B cell (primary cell): ENCODE data around the gene IGF1R. TPM values are rescaled to one million over a fixed set of nuclear protein-coding genes. Genes with fewer than 3 reads are reported as not detected.

Experiments
- ATAC-seq: fragments of 200-7000 bp; cut with Tn5 transposase; one replicate; pipeline ENCODE4 v1.10.0; 2021; ENCODE audit warnings: low read depth, mild to moderate bottlenecking, moderate number of reproducible peaks, moderate library complexity
- CTCF ChIA-PET: fragments of 350-600 bp; sonication (Branson Sonifier 250); formaldehyde crosslinking; loops from one replicate; lab custom pipeline; 2021; ENCODE audit warnings: antibody characterized with exemption, inconsistent platforms; lab: Charles Lee
- POLR2A ChIA-PET: fragments of 350-600 bp; sonication (Branson Sonifier 250); formaldehyde crosslinking; loops from one replicate; lab custom pipeline; 2021; ENCODE audit warnings: antibody characterized with exemption; lab: Charles Lee
- DNase-seq: peaks from one replicate; pipeline ENCODE4 v3.0.0; 2013
- H2AFZ ChIP-seq: 2 replicates; pipeline ENCODE4 v1.6.1; 2012; ENCODE audit warnings: mild to moderate bottlenecking, low read depth, low read length; ENCODE audit not compliant: insufficient read depth, poor library complexity, severe bottlenecking
- H3K27ac ChIP-seq, 2 donors: 1 replicate in 1 of 2; 2 replicates in 1 of 2; pipeline ENCODE4 v1.5.1; 2012 to 2013; ENCODE audit warnings: low read length in 2 of 2, mild to moderate bottlenecking in 2 of 2, moderate library complexity in 1 of 2
- H3K27me3 ChIP-seq, 4 experiments: fragments of 200-600 bp in 1 of 4; sonication (generic) in 1 of 4; replicated peaks in 1 of 4; 1 replicate in 2 of 4; 2 replicates in 2 of 4; pipeline versions ENCODE4 v1.6.1 to v1.7.0; 2013 to 2016; ENCODE audit warnings: low read length in 3 of 4, mild to moderate bottlenecking in 2 of 4, mixed read lengths in 1 of 4, moderate library complexity in 1 of 4; ENCODE audit not compliant: insufficient read depth in 4 of 4, control insufficient read depth in 3 of 4; ENCODE audit errors: control extremely low read depth in 1 of 4
- H3K36me3 ChIP-seq, 2 experiments: replicated peaks in 1 of 2; 1 replicate in 1 of 2; 2 replicates in 1 of 2; pipeline versions ENCODE4 v1.6.1 to v1.7.1; 2013; ENCODE audit warnings: low read length in 1 of 2; ENCODE audit not compliant: insufficient read depth in 2 of 2, control insufficient read depth in 1 of 2; ENCODE audit errors: control extremely low read depth in 1 of 2, extremely low read depth in 1 of 2
- H3K4me1 ChIP-seq, 2 donors: fragments of 200-600 bp in 1 of 2; sonication (generic) in 1 of 2; 1 replicate in 1 of 2; 2 replicates in 1 of 2; pipeline versions ENCODE4 v1.5.1 to v1.6.1; 2013 to 2017; ENCODE audit warnings: low read length in 2 of 2; ENCODE audit not compliant: control insufficient read depth in 2 of 2, insufficient read depth in 2 of 2
- H3K4me2 ChIP-seq: replicated peaks from 2 replicates; pipeline ENCODE3; 2012; ENCODE audit warnings: mild to moderate bottlenecking, low read depth, low read length; ENCODE audit not compliant: poor library complexity, severe bottlenecking
- H3K4me3 ChIP-seq, 5 experiments: fragments of 200-600 bp in 1 of 5; sonication (generic) in 1 of 5; 1 replicate in 3 of 5; 2 replicates in 2 of 5; pipeline versions ENCODE4 v1.5.1 to v1.7.0; 2011 to 2016; ENCODE audit warnings: low read length in 4 of 5, mild to moderate bottlenecking in 4 of 5, low read depth in 2 of 5, control low read depth in 1 of 5, moderate library complexity in 1 of 5; ENCODE audit not compliant: insufficient read depth in 1 of 5; ENCODE audit errors: control extremely low read depth in 1 of 5, extremely low read depth in 1 of 5
- H3K79me2 ChIP-seq: fragments of 200-600 bp; sonication (generic); one replicate; pipeline ENCODE4 v1.6.0; 2016; ENCODE audit warnings: low read length; ENCODE audit not compliant: control insufficient read depth, insufficient read depth
- H3K9ac ChIP-seq: fragments of 200-600 bp; sonication (generic); 2 replicates; pipeline ENCODE4 v1.6.1; 2017; ENCODE audit warnings: mild to moderate bottlenecking, low read length, moderate library complexity
- H3K9me3 ChIP-seq, 3 donors: one replicate each; pipeline versions ENCODE4 v1.6.1 to v1.7.1; 2013; ENCODE audit warnings: low read length in 2 of 3; ENCODE audit not compliant: control insufficient read depth in 2 of 3, insufficient read depth in 1 of 3; ENCODE audit errors: control extremely low read depth in 1 of 3
- H4K20me1 ChIP-seq: 2 replicates; pipeline ENCODE4 v1.6.0; 2012; ENCODE audit warnings: mild to moderate bottlenecking, low read length; ENCODE audit not compliant: insufficient read depth, control insufficient read depth, poor library complexity, severe bottlenecking
- H3K27ac Mint-ChIP-seq: one replicate; pipeline ENCODE4 v1.8.0; 2021; ENCODE audit warnings: mixed read lengths
- H3K27me3 Mint-ChIP-seq: one replicate; pipeline ENCODE4 v1.8.0; 2021; ENCODE audit warnings: mixed read lengths
- H3K4me1 Mint-ChIP-seq: one replicate; pipeline ENCODE4 v1.8.0; 2021; ENCODE audit warnings: mixed read lengths
- H3K4me3 Mint-ChIP-seq: one replicate; pipeline ENCODE4 v1.8.0; 2021; ENCODE audit warnings: mixed read lengths
- H3K9me3 Mint-ChIP-seq: one replicate; pipeline ENCODE4 v1.8.0; 2022; ENCODE audit warnings: mixed read lengths; ENCODE audit not compliant: insufficient read depth
- EZH2 ChIP-seq: IDR thresholded peaks from 2 replicates; pipeline ENCODE4 v1.6.1; 2012; ENCODE audit warnings: borderline replicate concordance, low read depth, mild to moderate bottlenecking, moderate library complexity, low read length; ENCODE audit not compliant: insufficient read depth, poor library complexity, severe bottlenecking
- WGBS: methylation state at CpG from one replicate; pipeline ENCODE4 v1.1.5; 2013; ENCODE audit warnings: missing lambda C conversion rate; ENCODE audit not compliant: insufficient coverage; 5-methylcytosine and 5-hydroxymethylcytosine counted together
- intact Hi-C: fragments of 100-400 bp; cut with micrococcal nuclease; formaldehyde crosslinking; loops from one replicate; pipeline ENCODE4 v1.10.0; 2022
- polyA plus RNA-seq: library from polyadenylated mRNA; depleted of rRNA; stranded (reverse); fragments of >200 nt; gene quantifications from 2 replicates; pipeline ENCODE4 v1.2.3, GENCODE V29; 2012
- total RNA-seq, 2 donors: library from RNA; stranded (reverse); fragments of 120-200 nt in 1 of 2; gene quantifications; 1 replicate in 1 of 2; 2 replicates in 1 of 2; pipeline versions ENCODE4 v1.2.3 to v1.2.4, GENCODE V29; 2013 to 2022
- TF ChIP-seq, protein P1 (sequence below): fragments of 200-600 bp; IDR thresholded peaks from one replicate; pipeline ENCODE4 v1.8.0; 2022; ENCODE audit warnings: antibody characterized with exemption, mild to moderate bottlenecking

Gene IGF1R
- total and polyA plus RNA-seq, 2 donors (not counting 1 experiment from before 2014, with no cell fraction given): 5.4 to 23.1 TPM

DNA sequence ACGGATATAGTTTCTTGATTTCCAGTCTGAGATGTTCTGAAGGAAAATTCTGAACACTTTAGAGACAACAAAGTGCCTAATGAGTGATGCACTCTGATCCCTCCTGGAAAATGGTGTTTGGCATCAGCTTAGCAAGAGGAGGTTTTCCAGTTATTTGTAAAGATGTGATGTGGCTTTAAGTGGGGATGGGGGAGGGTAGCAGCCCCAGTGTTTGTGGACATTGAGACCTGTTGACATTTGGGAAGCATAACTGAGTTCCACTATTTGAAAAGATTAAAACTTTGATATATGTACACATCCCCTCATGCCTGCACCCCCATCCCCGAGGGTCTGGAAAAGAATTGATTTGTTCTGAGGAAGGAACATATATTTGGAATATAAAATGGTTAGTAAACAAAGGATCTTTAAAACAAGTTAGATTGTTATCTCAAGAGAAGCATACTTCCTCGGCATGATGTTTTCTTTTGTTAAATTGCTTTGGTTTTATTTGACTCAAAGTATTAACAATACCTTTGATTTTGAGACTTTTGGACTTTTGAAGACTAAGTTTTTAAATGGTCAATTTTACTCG lies 6.5 kb downstream of the IGF1R start:
- peaks cover 2% of the 10 kb centered on the region for H4K20me1 ChIP-seq
- WGBS: no CpG with 5 or more reads among the region's 4 CpGs
- TF ChIP-seq, protein P1, sequence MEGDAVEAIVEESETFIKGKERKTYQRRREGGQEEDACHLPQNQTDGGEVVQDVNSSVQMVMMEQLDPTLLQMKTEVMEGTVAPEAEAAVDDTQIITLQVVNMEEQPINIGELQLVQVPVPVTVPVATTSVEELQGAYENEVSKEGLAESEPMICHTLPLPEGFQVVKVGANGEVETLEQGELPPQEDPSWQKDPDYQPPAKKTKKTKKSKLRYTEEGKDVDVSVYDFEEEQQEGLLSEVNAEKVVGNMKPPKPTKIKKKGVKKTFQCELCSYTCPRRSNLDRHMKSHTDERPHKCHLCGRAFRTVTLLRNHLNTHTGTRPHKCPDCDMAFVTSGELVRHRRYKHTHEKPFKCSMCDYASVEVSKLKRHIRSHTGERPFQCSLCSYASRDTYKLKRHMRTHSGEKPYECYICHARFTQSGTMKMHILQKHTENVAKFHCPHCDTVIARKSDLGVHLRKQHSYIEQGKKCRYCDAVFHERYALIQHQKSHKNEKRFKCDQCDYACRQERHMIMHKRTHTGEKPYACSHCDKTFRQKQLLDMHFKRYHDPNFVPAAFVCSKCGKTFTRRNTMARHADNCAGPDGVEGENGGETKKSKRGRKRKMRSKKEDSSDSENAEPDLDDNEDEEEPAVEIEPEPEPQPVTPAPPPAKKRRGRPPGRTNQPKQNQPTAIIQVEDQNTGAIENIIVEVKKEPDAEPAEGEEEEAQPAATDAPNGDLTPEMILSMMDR: no peak
- no peak for TF ChIP-seq EZH2
- no peak overlapping the region for H3K4me2 ChIP-seq
- H3K9me3 ChIP-seq: peaks cover 0 to 13% (median 2%) of the 10 kb centered on the region in 3 donors
- no peak overlapping the region for H3K9ac ChIP-seq
- H3K4me3 ChIP-seq: no peak overlapping the region
- Mint-ChIP-seq H3K27ac (no peak overlapping the region), H3K9me3 (no peaks in the 10 kb centered on the region), H3K27me3 (peaks cover 57% of the 10 kb centered on the region), H3K4me1 (peaks cover 23% of the 10 kb centered on the region), H3K4me3 (no peak overlapping the region)
- no peaks in the 10 kb centered on the region for H3K79me2 ChIP-seq
- H3K36me3 ChIP-seq: no peaks in the 10 kb centered on the region
- DNase-seq (no peak), ATAC-seq (no peak)
- H2AFZ ChIP-seq: no peak overlapping the region
- ChIA-PET CTCF (interaction anchor here (8.2 kb wide), 1 partner anchor 134 kb away, joined by 107 read pairs; no protein-coding TSS in a partner anchor), POLR2A (no interaction called here)
- peaks cover 0 to 20% (median 10%) of the 10 kb centered on the region in 4 experiments for H3K27me3 ChIP-seq
- H3K27ac ChIP-seq: no peak overlapping the region
- intact Hi-C loops: loop anchor here (5.0 to 10.0 kb wide), 4 partner anchors 122 to 1267 kb away; no protein-coding TSS in a partner anchor
- peaks cover 17 to 21% of the 10 kb centered on the region in 2 donors for H3K4me1 ChIP-seq

DNA sequence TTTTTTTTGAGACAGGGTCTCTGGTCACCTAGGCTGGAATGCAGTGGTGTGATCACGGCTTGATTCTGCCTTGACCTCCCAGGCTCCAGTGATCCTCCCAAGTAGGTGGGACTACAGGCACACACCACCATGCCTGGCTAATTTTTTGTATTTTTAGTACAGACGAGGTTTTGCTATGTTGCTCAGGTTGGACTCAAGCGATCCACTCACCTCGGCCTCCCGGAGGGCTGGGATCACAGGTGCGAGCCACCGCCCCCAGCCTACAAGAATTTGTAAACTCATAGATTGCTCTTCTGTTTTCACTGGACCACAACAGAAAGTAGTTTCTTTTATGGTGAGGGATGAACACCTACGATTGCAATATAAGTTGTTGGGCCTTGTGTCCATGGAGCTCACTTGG lies 7.4 kb downstream of the IGF1R start:
- Mint-ChIP-seq H3K4me3 (no peak overlapping the region), H3K27ac (no peak overlapping the region), H3K9me3 (no peaks in the 10 kb centered on the region), H3K27me3 (peaks cover 56% of the 10 kb centered on the region), H3K4me1 (peaks cover 18% of the 10 kb centered on the region)
- no peak overlapping the region for H3K4me3 ChIP-seq
- no peaks in the 10 kb centered on the region for H4K20me1 ChIP-seq
- TF ChIP-seq, protein P1: no peak
- TF ChIP-seq EZH2: no peak
- H3K4me2 ChIP-seq: no peak overlapping the region
- no peak overlapping the region for H2AFZ ChIP-seq
- intact Hi-C loops: loop anchor here (5.0 to 10.0 kb wide), 2 partner anchors 343 to 419 kb away; no protein-coding TSS in a partner anchor
- peaks cover 3% of the 10 kb centered on the region for H3K79me2 ChIP-seq
- DNase-seq (no peak), ATAC-seq (no peak)
- H3K4me1 ChIP-seq: peaks cover 8 to 13% of the 10 kb centered on the region in 2 donors
- peaks cover 0 to 12% (median 6%) of the 10 kb centered on the region in 4 experiments for H3K27me3 ChIP-seq
- H3K27ac ChIP-seq: no peak overlapping the region
- no peaks in the 10 kb centered on the region for H3K36me3 ChIP-seq
- CTCF ChIA-PET: interaction anchor here (1.2 to 8.2 kb wide), 2 partner anchors 12 to 135 kb away, joined by 3 to 107 read pairs; no protein-coding TSS in a partner anchor
- H3K9ac ChIP-seq: no peak overlapping the region
- H3K9me3 ChIP-seq: peaks cover 0 to 5% (median under 1%) of the 10 kb centered on the region in 3 donors
- 100% methylated on average over 1 of the region's 8 CpGs for WGBS
- POLR2A ChIA-PET: no interaction called here
